Measurements from ENCODE around the gene HGFAC.

- no peak for TF ChIP-seq ZFX (CRISPR knock-in tag; IDR thresholded peaks at IDR 0.05; ENCODE audit: low read depth)
- no peak for TF ChIP-seq JUND (CRISPR knock-in tag; IDR thresholded peaks at IDR 0.05)
- TF ChIP-seq MED8 (CRISPR knock-in tag; IDR thresholded peaks at IDR 0.05; ENCODE audit: insufficient replicate concordance), result no peak
- TF ChIP-seq SRF (IDR thresholded peaks at IDR 0.05; ENCODE audit: low read depth, low read length), result no peak
- TF ChIP-seq ARHGAP35 (CRISPR knock-in tag; IDR thresholded peaks at IDR 0.05; ENCODE audit: borderline replicate concordance), result no peak
- TF ChIP-seq ZNF749 (CRISPR knock-in tag; IDR thresholded peaks at IDR 0.05; ENCODE audit: borderline replicate concordance), result no peak
- TF ChIP-seq CBX5 (CRISPR knock-in tag; IDR thresholded peaks at IDR 0.05; ENCODE audit: borderline replicate concordance), result no peak
- TF ChIP-seq GABPA (IDR thresholded peaks at IDR 0.05; ENCODE audit: low read depth, low read length), result no peak
- no peak for TF ChIP-seq GABPA (CRISPR knock-in tag; IDR thresholded peaks at IDR 0.05; ENCODE audit: low read depth)
Measured at GRCh38 chr4:3494462-3494871, 52.7 kb downstream of the HGFAC start.

All from HepG2 (cell line).